Liver (tissue), 9 donors: ENCODE measurements around the gene GADD45GIP1. TPM values are rescaled to one million over a fixed set of nuclear protein-coding genes. Genes with fewer than 3 reads are reported as not detected.

Source experiments
- DNase-seq: peaks from one replicate; pipeline ENCODE4 v3.0.0-alpha.2; 2017; ENCODE audit warnings: low spot score
- H3K27ac ChIP-seq, 2 donors: one replicate each; pipeline ENCODE4 v1.7.0; 2013; ENCODE audit warnings: inconsistent platforms in 2 of 2, low read length in 2 of 2, control low read depth in 1 of 2, low read depth in 1 of 2, mild to moderate bottlenecking in 1 of 2
- H3K27me3 ChIP-seq, 4 donors: one replicate each; pipeline versions ENCODE4 v1.6.1 to v1.7.0; 2013; ENCODE audit warnings: low read length in 3 of 4, inconsistent platforms in 1 of 4, mild to moderate bottlenecking in 1 of 4, moderate library complexity in 1 of 4; ENCODE audit not compliant: control insufficient read depth in 4 of 4, insufficient read depth in 4 of 4
- H3K36me3 ChIP-seq, 4 donors: one replicate each; pipeline versions ENCODE4 v1.6.1 to v1.7.0; 2013; ENCODE audit warnings: low read length in 3 of 4, mild to moderate bottlenecking in 3 of 4, low read depth in 1 of 4, moderate library complexity in 1 of 4; ENCODE audit not compliant: control insufficient read depth in 4 of 4, insufficient read depth in 3 of 4
- H3K4me1 ChIP-seq, 4 donors: one replicate each; pipeline versions ENCODE4 v1.6.1 to v1.7.0; 2013; ENCODE audit warnings: low read length in 3 of 4, mild to moderate bottlenecking in 3 of 4, moderate library complexity in 1 of 4; ENCODE audit not compliant: control insufficient read depth in 4 of 4, insufficient read depth in 4 of 4
- H3K4me3 ChIP-seq, 3 donors: one replicate each; pipeline versions ENCODE4 v1.6.1 to v1.7.0; 2013; ENCODE audit warnings: low read length in 3 of 3, control low read depth in 1 of 3, low read depth in 1 of 3, mild to moderate bottlenecking in 1 of 3
- H3K9ac ChIP-seq, 2 donors: one replicate each; pipeline ENCODE4 v1.7.0; 2013; ENCODE audit warnings: low read length in 2 of 2, mild to moderate bottlenecking in 2 of 2, moderate library complexity in 2 of 2, control low read depth in 1 of 2, low read depth in 1 of 2
- H3K9me3 ChIP-seq, 4 donors: one replicate each; pipeline versions ENCODE4 v1.6.1 to v1.7.0; 2013; ENCODE audit warnings: low read length in 3 of 4; ENCODE audit not compliant: control insufficient read depth in 4 of 4
- EGR1 ChIP-seq, 2 donors: IDR thresholded peaks; 2 replicates each; pipeline ENCODE4 v1.6.1; 2016 to 2018; ENCODE audit warnings: antibody characterized with exemption in 2 of 2, low read depth in 2 of 2
- FOXA1 ChIP-seq: IDR thresholded peaks from 2 replicates; pipeline ENCODE4 v1.6.1; 2016; ENCODE audit warnings: antibody characterized with exemption
- FOXA2 ChIP-seq: IDR thresholded peaks from 2 replicates; pipeline ENCODE4 v1.6.1; 2016; ENCODE audit warnings: antibody characterized with exemption
- GABPA ChIP-seq, 2 donors: IDR thresholded peaks in 1 of 2; conservative IDR thresholded peaks in 1 of 2; 2 replicates each; pipeline ENCODE4 v1.6.1; 2016; ENCODE audit warnings: antibody characterized with exemption in 2 of 2, mild to moderate bottlenecking in 1 of 2, moderate library complexity in 1 of 2
- HNF4A ChIP-seq, 2 donors: conservative IDR thresholded peaks; 2 replicates each; pipeline ENCODE4 v1.6.1; 2016; ENCODE audit warnings: antibody characterized with exemption in 2 of 2, mild to moderate bottlenecking in 2 of 2
- HNF4G ChIP-seq: IDR thresholded peaks from 2 replicates; pipeline ENCODE4 v1.6.1; 2016; ENCODE audit warnings: antibody characterized with exemption
- JUND ChIP-seq, 2 donors: IDR thresholded peaks; 2 replicates each; pipeline ENCODE4 v1.6.1; 2016; ENCODE audit warnings: antibody characterized with exemption in 2 of 2
- NR2F2 ChIP-seq: IDR thresholded peaks from 2 replicates; pipeline ENCODE4 v1.6.1; 2016; ENCODE audit warnings: antibody characterized with exemption
- RAD21 ChIP-seq, 2 donors: IDR thresholded peaks; 2 replicates each; pipeline ENCODE4 v1.6.1; 2016; ENCODE audit warnings: antibody characterized with exemption in 2 of 2, mild to moderate bottlenecking in 2 of 2
- REST ChIP-seq: IDR thresholded peaks from 2 replicates; pipeline ENCODE4 v1.6.1; 2016; ENCODE audit warnings: antibody characterized with exemption, mild to moderate bottlenecking
- RXRA ChIP-seq, 2 donors: IDR thresholded peaks; 2 replicates each; pipeline ENCODE4 v1.6.1; 2017 to 2018; ENCODE audit warnings: antibody characterized with exemption in 2 of 2, mild to moderate bottlenecking in 1 of 2
- SP1 ChIP-seq: IDR thresholded peaks from 2 replicates; pipeline ENCODE4 v1.6.1; 2018; ENCODE audit warnings: antibody characterized with exemption, mild to moderate bottlenecking
- TAF1 ChIP-seq: conservative IDR thresholded peaks from 2 replicates; pipeline ENCODE4 v1.6.1; 2016; ENCODE audit warnings: antibody characterized with exemption, mild to moderate bottlenecking
- YY1 ChIP-seq: IDR thresholded peaks from 2 replicates; pipeline ENCODE4 v1.6.1; 2016; ENCODE audit warnings: antibody characterized with exemption, mild to moderate bottlenecking
- WGBS: extraction: QIAGEN DNeasy Blood & Tissue Kit; methylation state at CpG from one replicate; pipeline ENCODE4 v1.1.7; 2013; 5-methylcytosine and 5-hydroxymethylcytosine counted together
- polyA plus RNA-seq, 2 donors: library from polyadenylated mRNA; stranded (reverse) in 1 of 2; unstranded in 1 of 2; fragments of 200-250 nt in 1 of 2; fragments of >200 nt in 1 of 2; fragmentation: Nextera tagmentation in 1 of 2; extraction: Ambion mirVana in 1 of 2; gene quantifications; one replicate each; pipeline versions ENCODE4 v1.2.1 to v1.2.3, GENCODE V29; 2013 to 2015
- total RNA-seq, 2 donors: library from RNA; depleted of rRNA; stranded (reverse); fragments of >200 nt; gene quantifications; one replicate each; pipeline ENCODE4 v1.2.3, GENCODE V29; 2014
- TF ChIP-seq, protein P1 (sequence below): IDR thresholded peaks from 2 replicates; pipeline ENCODE4 v1.6.1; 2016; ENCODE audit warnings: antibody characterized with exemption
- TF ChIP-seq, protein P2 (sequence below): IDR thresholded peaks from 2 replicates; pipeline ENCODE4 v1.6.1; 2016; ENCODE audit warnings: antibody characterized with exemption
- TF ChIP-seq, protein P3 (sequence below): fragments of 150-350 bp; IDR thresholded peaks from 2 replicates; pipeline ENCODE4 v1.5.1; 2017; ENCODE audit warnings: improper control_type of control experiment, low read depth, low read length; ENCODE audit not compliant: missing input control
- TF ChIP-seq, protein P4 (sequence below): IDR thresholded peaks from 2 replicates; pipeline ENCODE4 v1.6.1; 2016; ENCODE audit warnings: antibody characterized with exemption
- donor health status: healthy.
- donor health status: healthy.
- donor health status: healthy.
- donor health status: healthy.
- donor health status: healthy.

GADD45GIP1 gene
- total and polyA plus RNA-seq, 4 donors, result 8.4 to 54.2 (median 22.9) TPM

DNA sequence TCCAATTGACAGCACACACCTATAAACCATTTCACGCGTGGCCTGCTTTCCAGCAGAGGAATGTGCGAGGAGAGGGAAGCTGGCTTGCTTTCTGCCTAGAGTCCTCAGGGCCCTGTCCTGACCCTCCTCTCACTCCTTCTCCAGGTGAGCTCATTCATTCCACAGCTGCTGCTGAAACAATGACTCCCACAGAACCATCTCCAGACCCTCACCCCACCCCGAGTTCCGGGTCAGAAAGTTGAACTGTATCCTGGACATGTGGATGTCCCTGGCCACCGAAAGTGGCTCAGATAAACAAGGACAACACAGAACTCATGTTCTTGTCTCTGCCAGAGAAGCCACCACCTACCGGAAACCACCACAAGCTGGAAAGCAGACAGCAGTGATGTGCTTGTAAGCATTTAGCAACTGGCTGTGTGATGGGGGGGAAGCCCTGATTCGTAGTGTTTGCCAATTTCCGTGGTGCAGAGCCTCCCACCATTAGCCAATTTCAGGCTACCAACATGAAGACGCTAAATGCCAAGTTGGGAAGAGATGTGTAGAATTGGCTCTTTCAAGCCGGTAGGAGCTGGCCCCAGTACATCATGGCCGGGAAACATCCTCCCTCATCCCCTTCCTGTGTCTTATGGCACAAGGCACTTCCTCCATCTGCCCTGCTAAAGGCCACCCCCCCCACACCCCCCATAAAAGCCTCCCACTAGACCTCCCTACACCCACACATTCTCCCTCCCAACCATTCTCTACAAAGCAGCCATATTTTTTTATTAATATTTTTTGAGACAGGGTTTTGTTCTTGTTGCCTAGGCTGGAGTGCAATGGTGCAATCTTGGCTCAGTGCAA, 43.0 kb downstream of the GADD45GIP1 start:
- H3K27ac ChIP-seq, result no peak overlapping the region
- H3K9ac ChIP-seq, result no peak overlapping the region
- H3K9me3 ChIP-seq, result no peaks in the 10 kb centered on the region
- H3K27me3 ChIP-seq, result no peaks in the 10 kb centered on the region
- 66% methylated on average over 12 of the region's 12 CpGs for WGBS
- H3K36me3 ChIP-seq, result no peaks in the 10 kb centered on the region
- H3K4me3 ChIP-seq, result no peak overlapping the region
- no peak for DNase-seq
- peaks cover 0 to 9% (median 9%) of the 10 kb centered on the region in 4 donors for H3K4me1 ChIP-seq
- peak; percentile 11 for TF ChIP-seq SP1
- no peak for TF ChIP-seq RXRA (IDR thresholded peaks at IDR 0.05)

GRCh38 chr19:12913011-12913561, 43.9 kb downstream of the GADD45GIP1 start:
- Histone ChIP-seq H3K4me3 (no peak overlapping the region), H3K9me3 (no peaks in the 10 kb centered on the region), H3K4me1 (peaks cover 0 to 7% (median 5%) of the 10 kb centered on the region in 4 donors), H3K36me3 (no peaks in the 10 kb centered on the region), H3K9ac (no peak overlapping the region), H3K27me3 (no peaks in the 10 kb centered on the region), H3K27ac (no peak overlapping the region)
- TF ChIP-seq FOXA1 (no peak), SP1 (no peak), HNF4A (conservative IDR thresholded peaks at IDR 0.05) (no peak), NR2F2 (no peak), REST (no peak), HNF4G (no peak), EGR1 (IDR thresholded peaks at IDR 0.05; ENCODE audit: low read depth in 2 of 2) (no peak), TAF1 (no peak), YY1 (no peak), JUND (IDR thresholded peaks at IDR 0.05) (no peak), RAD21 (IDR thresholded peaks at IDR 0.05) (no peak), RXRA (IDR thresholded peaks at IDR 0.05) (no peak), FOXA2 (no peak), GABPA (IDR thresholded peaks at IDR 0.05 in 1 of 2, conservative IDR thresholded peaks at IDR 0.05 in 1 of 2) (no peak)
- TF ChIP-seq, protein P1, sequence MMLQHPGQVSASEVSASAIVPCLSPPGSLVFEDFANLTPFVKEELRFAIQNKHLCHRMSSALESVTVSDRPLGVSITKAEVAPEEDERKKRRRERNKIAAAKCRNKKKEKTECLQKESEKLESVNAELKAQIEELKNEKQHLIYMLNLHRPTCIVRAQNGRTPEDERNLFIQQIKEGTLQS, result no peak
- TF ChIP-seq, protein P2, sequence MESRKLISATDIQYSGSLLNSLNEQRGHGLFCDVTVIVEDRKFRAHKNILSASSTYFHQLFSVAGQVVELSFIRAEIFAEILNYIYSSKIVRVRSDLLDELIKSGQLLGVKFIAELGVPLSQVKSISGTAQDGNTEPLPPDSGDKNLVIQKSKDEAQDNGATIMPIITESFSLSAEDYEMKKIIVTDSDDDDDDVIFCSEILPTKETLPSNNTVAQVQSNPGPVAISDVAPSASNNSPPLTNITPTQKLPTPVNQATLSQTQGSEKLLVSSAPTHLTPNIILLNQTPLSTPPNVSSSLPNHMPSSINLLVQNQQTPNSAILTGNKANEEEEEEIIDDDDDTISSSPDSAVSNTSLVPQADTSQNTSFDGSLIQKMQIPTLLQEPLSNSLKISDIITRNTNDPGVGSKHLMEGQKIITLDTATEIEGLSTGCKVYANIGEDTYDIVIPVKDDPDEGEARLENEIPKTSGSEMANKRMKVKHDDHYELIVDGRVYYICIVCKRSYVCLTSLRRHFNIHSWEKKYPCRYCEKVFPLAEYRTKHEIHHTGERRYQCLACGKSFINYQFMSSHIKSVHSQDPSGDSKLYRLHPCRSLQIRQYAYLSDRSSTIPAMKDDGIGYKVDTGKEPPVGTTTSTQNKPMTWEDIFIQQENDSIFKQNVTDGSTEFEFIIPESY, result no peak
- TF ChIP-seq, protein P3, sequence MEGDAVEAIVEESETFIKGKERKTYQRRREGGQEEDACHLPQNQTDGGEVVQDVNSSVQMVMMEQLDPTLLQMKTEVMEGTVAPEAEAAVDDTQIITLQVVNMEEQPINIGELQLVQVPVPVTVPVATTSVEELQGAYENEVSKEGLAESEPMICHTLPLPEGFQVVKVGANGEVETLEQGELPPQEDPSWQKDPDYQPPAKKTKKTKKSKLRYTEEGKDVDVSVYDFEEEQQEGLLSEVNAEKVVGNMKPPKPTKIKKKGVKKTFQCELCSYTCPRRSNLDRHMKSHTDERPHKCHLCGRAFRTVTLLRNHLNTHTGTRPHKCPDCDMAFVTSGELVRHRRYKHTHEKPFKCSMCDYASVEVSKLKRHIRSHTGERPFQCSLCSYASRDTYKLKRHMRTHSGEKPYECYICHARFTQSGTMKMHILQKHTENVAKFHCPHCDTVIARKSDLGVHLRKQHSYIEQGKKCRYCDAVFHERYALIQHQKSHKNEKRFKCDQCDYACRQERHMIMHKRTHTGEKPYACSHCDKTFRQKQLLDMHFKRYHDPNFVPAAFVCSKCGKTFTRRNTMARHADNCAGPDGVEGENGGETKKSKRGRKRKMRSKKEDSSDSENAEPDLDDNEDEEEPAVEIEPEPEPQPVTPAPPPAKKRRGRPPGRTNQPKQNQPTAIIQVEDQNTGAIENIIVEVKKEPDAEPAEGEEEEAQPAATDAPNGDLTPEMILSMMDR, result no peak
- TF ChIP-seq, protein P4, sequence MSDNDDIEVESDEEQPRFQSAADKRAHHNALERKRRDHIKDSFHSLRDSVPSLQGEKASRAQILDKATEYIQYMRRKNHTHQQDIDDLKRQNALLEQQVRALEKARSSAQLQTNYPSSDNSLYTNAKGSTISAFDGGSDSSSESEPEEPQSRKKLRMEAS, result no peak
- DNase-seq, result no peak
- 32% methylated on average over 22 of the region's 22 CpGs for WGBS
